Activated CD8-positive, alpha-beta memory T cell treated with anti-CD3 and anti-CD28 coated beads for 36 hours (primary cell): ENCODE measurements around the gene PKN2. TPM values are rescaled to one million over a fixed set of nuclear protein-coding genes. Genes with fewer than 3 reads are reported as not detected.
"Not testable (repeated sequence)": the region's sequence is repeated elsewhere in the genome, so short reads cannot be mapped to it uniquely, and the experiment has no call there.

Experiments
- CTCF ChIA-PET: fragments of 350-600 bp; sonication (Branson Sonifier 250); formaldehyde crosslinking; loops from one replicate; lab custom pipeline; 2021; ENCODE audit warnings: antibody characterized with exemption; lab: Charles Lee
- POLR2A ChIA-PET: fragments of 350-600 bp; sonication (Branson Sonifier 250); formaldehyde crosslinking; loops from one replicate; lab custom pipeline; 2021; ENCODE audit warnings: antibody characterized with exemption; lab: Charles Lee
- total RNA-seq, 2 experiments: library from RNA; stranded (reverse); gene quantifications; one replicate each; pipeline ENCODE4 v1.2.3, GENCODE V29; 2021

The PKN2 gene
- total RNA-seq, 2 experiments from 2014 or later = 15.3 to 18.7 TPM

- ChIA-PET CTCF (no interaction called here), POLR2A (no interaction called here)
These were observed 15.7 kb upstream of the PKN2 start for GRCh38 chr1:88668405-88668804.

- ChIA-PET CTCF (no interaction called here), POLR2A (no interaction called here)
These were observed 13.6 kb upstream of the PKN2 start for GRCh38 chr1:88670462-88670861.

DNA sequence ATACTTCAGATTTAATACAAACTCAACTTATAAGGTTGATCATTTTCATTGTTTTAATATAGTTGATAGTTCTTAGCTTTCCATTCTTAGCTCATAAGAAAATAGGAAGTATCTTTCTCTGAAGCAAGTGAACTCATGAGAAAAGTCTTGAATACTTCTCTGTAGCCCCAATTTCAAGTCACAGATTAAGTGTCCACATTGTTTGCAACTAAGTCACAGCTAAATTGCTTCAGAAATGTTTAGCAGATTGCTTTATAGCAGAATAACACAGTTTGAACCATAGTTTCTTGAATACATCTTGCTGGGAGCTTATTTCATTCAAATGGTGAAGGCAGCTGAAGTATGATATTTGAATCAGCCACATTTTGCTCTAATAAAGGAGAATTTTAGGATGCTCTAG lies 10.6 kb upstream of the PKN2 start:
- CTCF ChIA-PET = no interaction called here
- POLR2A ChIA-PET = no interaction called here

- CTCF ChIA-PET = no interaction called here
These were observed 5.7 kb upstream of the PKN2 start for GRCh38 chr1:88678405-88678804.

DNA sequence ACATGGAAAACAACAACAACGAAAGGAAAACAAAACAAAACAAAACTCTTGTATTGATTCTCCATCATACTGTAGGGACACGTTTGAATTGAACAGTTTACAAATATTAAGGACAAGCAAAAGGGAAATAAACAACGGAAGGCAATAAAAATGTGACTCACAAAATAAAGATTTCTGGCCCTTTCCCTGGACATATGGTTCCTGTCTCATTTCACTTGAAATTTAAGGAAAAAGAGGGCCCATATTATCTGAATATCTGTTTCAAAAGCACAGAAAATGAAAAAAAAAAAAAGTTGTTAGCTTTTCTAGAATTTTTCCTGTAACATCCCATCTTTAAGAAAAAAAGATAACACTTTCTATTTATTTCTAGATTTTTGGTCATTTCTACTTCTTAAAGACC lies 3.6 kb upstream of the PKN2 start:
- ChIA-PET POLR2A (no interaction called here), CTCF (no interaction called here)

More at GRCh38 chr1:88678405-88678804, 5.7 kb upstream of the PKN2 start:
- POLR2A ChIA-PET = no interaction called here

GRCh38 chr1:88680911-88681622 lies 3.0 kb upstream of the PKN2 start:
- CTCF ChIA-PET = no interaction called here

GRCh38 chr1:88684482-88685258 lies 597 bp downstream of the PKN2 start:
- POLR2A ChIA-PET = interaction anchor here (0.6 to 1.8 kb wide), 8 partner anchors 10 to 1980 kb away, joined by 3 to 12 read pairs (median 4); partner anchors contain the start of gene SH3GLB1
- CTCF ChIA-PET = interaction anchor here (0.7 to 2.5 kb wide), 5 partner anchors 9 to 192 kb away, joined by 3 to 7 read pairs (median 3); no protein-coding TSS in a partner anchor

More at GRCh38 chr1:88680911-88681622, 3.0 kb upstream of the PKN2 start:
- POLR2A ChIA-PET = interaction anchor here (0.7 kb wide), 1 partner anchor 17 kb away, joined by 3 read pairs; no protein-coding TSS in a partner anchor

DNA sequence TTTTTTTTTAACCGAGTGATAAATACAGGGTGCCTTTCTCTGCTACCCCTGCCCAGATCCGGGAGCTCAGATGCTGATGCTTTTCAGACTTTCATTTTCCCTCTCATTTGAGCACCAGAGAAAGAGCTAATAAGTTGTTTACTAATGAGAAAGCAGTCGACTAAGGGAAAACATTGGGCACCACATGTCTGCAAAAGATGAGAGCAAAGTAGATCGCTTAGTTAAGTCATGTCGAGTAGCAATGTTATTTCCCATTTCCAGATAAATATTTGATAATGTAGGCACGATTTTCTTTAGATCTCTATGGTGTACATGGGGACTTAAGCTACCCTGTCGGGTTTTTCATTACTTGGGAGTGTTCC lies 1.2 kb downstream of the PKN2 start:
- ChIA-PET POLR2A (interaction anchor here (0.6 to 1.2 kb wide), 5 partner anchors 10 to 1981 kb away, joined by 3 to 5 read pairs (median 4); partner anchors contain the start of gene SH3GLB1), CTCF (interaction anchor here (0.7 to 2.5 kb wide), 5 partner anchors 8 to 33 kb away, joined by 3 to 7 read pairs (median 4); no protein-coding TSS in a partner anchor)

- ChIA-PET CTCF (no interaction called here), POLR2A (no interaction called here)
These were observed 7.5 kb downstream of the PKN2 start for GRCh38 chr1:88691540-88691939.

DNA sequence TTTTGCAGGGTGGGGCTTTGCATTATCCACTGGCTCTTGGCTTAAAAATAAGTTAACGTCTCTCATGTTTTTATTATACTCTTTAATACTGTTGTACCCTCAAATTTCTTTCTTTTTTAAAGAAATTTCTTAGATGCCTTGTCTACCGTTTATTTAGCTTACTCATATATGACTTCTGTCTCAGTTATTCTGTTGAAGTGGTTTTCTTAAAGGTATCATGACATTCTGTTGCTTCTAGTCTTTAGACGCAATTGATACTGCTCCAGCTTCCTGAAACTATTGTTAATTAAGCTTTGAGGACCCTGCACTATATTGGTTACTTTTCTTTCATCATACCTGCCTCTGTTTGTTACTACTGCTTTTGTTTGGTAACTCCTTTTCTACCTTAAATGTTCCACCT lies 11.7 kb downstream of the PKN2 start:
- ChIA-PET POLR2A (no interaction called here), CTCF (interaction anchor here (0.5 to 1.3 kb wide), 2 partner anchors 11 to 12 kb away, joined by 3 to 7 read pairs; partner anchors contain the start of gene PKN2)

DNA sequence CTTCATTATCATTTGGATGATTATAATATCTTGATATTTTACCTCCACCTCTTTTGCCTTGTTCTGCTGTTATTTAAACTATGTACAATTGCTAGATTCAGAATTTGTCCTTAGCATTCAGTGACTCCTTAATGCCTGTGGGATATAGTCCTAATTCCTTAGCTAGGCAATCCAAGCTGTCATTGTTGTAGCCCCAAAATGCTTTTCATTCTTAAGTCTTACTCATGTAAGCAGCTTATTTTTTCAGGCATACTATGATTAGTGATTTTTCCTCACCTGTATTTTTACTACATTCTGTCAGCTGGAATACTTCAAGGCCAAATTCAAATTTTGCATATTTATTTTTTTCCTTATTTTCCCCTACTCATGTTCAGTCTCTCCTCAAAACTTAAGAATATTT lies 13.4 kb downstream of the PKN2 start:
- POLR2A ChIA-PET = interaction anchor here (0.6 kb wide), 1 partner anchor 16 kb away, joined by 3 read pairs; no protein-coding TSS in a partner anchor
- CTCF ChIA-PET = interaction anchor here (0.5 to 1.2 kb wide), 2 partner anchors 13 to 14 kb away, joined by 3 read pairs; no protein-coding TSS in a partner anchor

DNA sequence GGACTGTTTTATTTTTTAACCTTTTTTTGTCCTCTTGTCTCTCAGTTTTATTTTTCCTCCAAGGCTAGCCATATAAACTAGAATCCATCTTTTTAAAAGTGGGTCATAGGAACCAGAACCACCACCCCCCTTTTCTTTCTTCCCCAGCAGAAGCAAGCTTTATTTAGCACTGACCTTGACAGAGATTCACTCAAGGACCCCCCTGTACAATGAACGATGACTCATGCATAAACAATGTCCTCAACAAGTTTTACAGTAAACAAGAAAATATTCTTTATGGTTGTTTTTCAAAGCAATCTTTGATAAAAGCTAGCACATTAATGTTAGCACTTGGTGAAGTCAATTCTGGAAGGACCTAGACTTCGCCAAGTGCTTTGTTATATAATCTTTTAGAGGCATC lies 14.1 kb downstream of the PKN2 start:
- ChIA-PET POLR2A (interaction anchor here (0.6 kb wide), 1 partner anchor 17 kb away, joined by 3 read pairs; no protein-coding TSS in a partner anchor), CTCF (interaction anchor here (0.5 to 1.2 kb wide), 2 partner anchors 13 to 15 kb away, joined by 3 read pairs; no protein-coding TSS in a partner anchor)

DNA sequence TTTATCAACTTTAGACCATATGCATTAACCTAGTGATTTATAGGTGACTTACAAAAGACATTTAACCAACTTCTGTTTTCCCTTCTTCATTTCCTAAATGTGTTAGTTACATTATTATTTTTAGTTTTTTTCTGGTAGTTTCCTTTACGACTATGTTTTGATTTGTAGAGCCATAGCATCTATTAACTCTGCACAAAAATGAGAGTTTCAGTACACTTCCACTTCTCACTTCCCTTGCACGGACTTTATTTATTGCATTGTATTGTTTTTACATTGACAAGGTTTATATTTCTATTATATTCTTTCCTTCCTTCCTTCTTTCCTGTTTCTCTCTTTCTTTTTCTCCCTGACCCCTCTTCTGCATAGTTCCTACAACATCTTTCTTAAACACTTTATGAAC lies 14.7 kb downstream of the PKN2 start:
- POLR2A ChIA-PET = no interaction called here
- CTCF ChIA-PET = interaction anchor here (1.2 kb wide), 1 partner anchor 14 kb away, joined by 3 read pairs; no protein-coding TSS in a partner anchor

- POLR2A ChIA-PET = no interaction called here
These were observed 16.4 kb downstream of the PKN2 start for GRCh38 chr1:88700425-88701013.

GRCh38 chr1:88701275-88701674 lies 17.2 kb downstream of the PKN2 start:
- CTCF ChIA-PET = no interaction called here
- POLR2A ChIA-PET = no interaction called here

More at GRCh38 chr1:88700425-88701013, 16.4 kb downstream of the PKN2 start:
- CTCF ChIA-PET = no interaction called here

GRCh38 chr1:88701793-88702192 lies 17.7 kb downstream of the PKN2 start:
- CTCF ChIA-PET, POLR2A ChIA-PET: not testable (repeated sequence)

- POLR2A ChIA-PET = no interaction called here
- CTCF ChIA-PET = no interaction called here
These were observed 23.9 kb downstream of the PKN2 start for GRCh38 chr1:88708011-88708410.

- POLR2A ChIA-PET, CTCF ChIA-PET: not testable (repeated sequence)
These were observed 28.8 kb downstream of the PKN2 start for GRCh38 chr1:88712907-88713306.

- CTCF ChIA-PET, POLR2A ChIA-PET: not testable (repeated sequence)
These were observed 32.5 kb downstream of the PKN2 start for GRCh38 chr1:88716571-88716970.
